Thyroid gland (tissue), 4 donors: ENCODE results near the gene IPO8. TPM values are rescaled to one million over a fixed set of nuclear protein-coding genes. Genes with fewer than 3 reads are reported as not detected.

Experiments
- DNase-seq, 2 donors: peaks; one replicate each; pipeline ENCODE4 v3.0.0-alpha.2; 2019
- H3K27ac ChIP-seq, 3 donors: fragments of 200-600 bp; sonication (generic); 1 replicate in 2 of 3; 2 replicates in 1 of 3; pipeline ENCODE4 v1.5.1; 2016 to 2019; ENCODE audit warnings: mild to moderate bottlenecking in 1 of 3, moderate library complexity in 1 of 3
- H3K27me3 ChIP-seq: fragments of 200-600 bp; sonication (generic); one replicate; pipeline ENCODE4 v1.5.1; 2019
- H3K36me3 ChIP-seq, 2 donors: fragments of 200-600 bp; sonication (generic); one replicate each; pipeline ENCODE4 v1.5.1; 2016 to 2019
- H3K4me1 ChIP-seq, 2 donors: fragments of 200-600 bp; sonication (generic); one replicate each; pipeline ENCODE4 v1.5.1; 2017 to 2019
- H3K4me3 ChIP-seq, 3 donors: fragments of 200-600 bp; sonication (generic); replicated peaks in 1 of 3; 1 replicate in 2 of 3; 2 replicates in 1 of 3; pipeline ENCODE4 v1.5.1; 2016; ENCODE audit warnings: mild to moderate bottlenecking in 1 of 3
- H3K9me3 ChIP-seq: fragments of 200-600 bp; sonication (generic); one replicate; pipeline ENCODE4 v1.5.1; 2017
- POLR2A ChIP-seq, 2 donors: fragments of 450-650 bp; IDR thresholded peaks; one replicate each; pipeline ENCODE4 v1.6.1; 2017; ENCODE audit warnings: antibody characterized with exemption in 2 of 2, mild to moderate bottlenecking in 2 of 2, moderate library complexity in 1 of 2
- WGBS, 2 donors: methylation state at CpG; one replicate each; pipeline ENCODE4 v1.1.5; 2017; 5-methylcytosine and 5-hydroxymethylcytosine counted together
- intact Hi-C: fragments of 100-400 bp; cut with DNase I; formaldehyde crosslinking; loops from one replicate; pipeline ENCODE4 v1.15.1; 2023
- total RNA-seq, 4 donors: library from RNA; depleted of rRNA; stranded (reverse); fragments of >200 nt; gene quantifications; one replicate each; pipeline ENCODE4 v1.2.3, GENCODE V29; 2016
- TF ChIP-seq, protein P1 (sequence below), 6 experiments: fragments of 200-600 bp in 3 of 6; fragments of 450-650 bp in 3 of 6; sonication (generic) in 3 of 6; IDR thresholded peaks; one replicate each; pipeline ENCODE4 v1.5.1; 2016 to 2019; ENCODE audit warnings: antibody characterized with exemption in 6 of 6, mild to moderate bottlenecking in 2 of 6, inconsistent platforms in 1 of 6, moderate library complexity in 1 of 6

Gene IPO8
- total RNA-seq, 4 donors from 2014 or later = 45.1 to 58.2 (median 51.3) TPM

DNA sequence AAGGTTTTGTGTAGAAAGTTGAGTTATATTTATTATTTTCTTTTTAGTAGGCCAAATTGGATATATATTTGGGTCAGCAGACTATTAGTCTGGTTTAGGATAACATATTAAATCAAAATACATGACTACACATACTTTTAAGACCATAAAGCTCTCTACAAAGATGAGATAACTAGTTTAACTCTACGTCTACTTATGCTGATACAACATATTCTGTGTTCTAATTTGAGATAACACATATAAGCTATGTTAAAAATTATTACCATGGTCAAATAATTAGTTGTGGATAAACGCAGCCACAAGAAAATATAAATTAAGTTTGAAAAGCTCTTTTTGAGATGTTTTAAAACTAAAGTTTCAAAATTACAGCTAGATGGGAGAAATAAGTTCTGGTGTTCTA is 55.3 kb downstream of the IPO8 start:
- intact Hi-C loops = no loop called here
- H3K4me3 ChIP-seq = no peak overlapping the region
- TF ChIP-seq, protein P1, sequence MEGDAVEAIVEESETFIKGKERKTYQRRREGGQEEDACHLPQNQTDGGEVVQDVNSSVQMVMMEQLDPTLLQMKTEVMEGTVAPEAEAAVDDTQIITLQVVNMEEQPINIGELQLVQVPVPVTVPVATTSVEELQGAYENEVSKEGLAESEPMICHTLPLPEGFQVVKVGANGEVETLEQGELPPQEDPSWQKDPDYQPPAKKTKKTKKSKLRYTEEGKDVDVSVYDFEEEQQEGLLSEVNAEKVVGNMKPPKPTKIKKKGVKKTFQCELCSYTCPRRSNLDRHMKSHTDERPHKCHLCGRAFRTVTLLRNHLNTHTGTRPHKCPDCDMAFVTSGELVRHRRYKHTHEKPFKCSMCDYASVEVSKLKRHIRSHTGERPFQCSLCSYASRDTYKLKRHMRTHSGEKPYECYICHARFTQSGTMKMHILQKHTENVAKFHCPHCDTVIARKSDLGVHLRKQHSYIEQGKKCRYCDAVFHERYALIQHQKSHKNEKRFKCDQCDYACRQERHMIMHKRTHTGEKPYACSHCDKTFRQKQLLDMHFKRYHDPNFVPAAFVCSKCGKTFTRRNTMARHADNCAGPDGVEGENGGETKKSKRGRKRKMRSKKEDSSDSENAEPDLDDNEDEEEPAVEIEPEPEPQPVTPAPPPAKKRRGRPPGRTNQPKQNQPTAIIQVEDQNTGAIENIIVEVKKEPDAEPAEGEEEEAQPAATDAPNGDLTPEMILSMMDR (IDR thresholded peaks at IDR 0.05) = no peak
- TF ChIP-seq POLR2A (IDR thresholded peaks at IDR 0.05) = no peak
- no peaks in the 10 kb centered on the region for H3K4me1 ChIP-seq
- WGBS, 2 donors = 97% methylated on average over 2 of the region's 2 CpGs
- DNase-seq = no peak
- H3K27ac ChIP-seq = no peak overlapping the region
- H3K36me3 ChIP-seq = peaks cover 8 to 15% of the 10 kb centered on the region in 2 donors
- no peaks in the 10 kb centered on the region for H3K9me3 ChIP-seq
- H3K27me3 ChIP-seq = no peaks in the 10 kb centered on the region

DNA sequence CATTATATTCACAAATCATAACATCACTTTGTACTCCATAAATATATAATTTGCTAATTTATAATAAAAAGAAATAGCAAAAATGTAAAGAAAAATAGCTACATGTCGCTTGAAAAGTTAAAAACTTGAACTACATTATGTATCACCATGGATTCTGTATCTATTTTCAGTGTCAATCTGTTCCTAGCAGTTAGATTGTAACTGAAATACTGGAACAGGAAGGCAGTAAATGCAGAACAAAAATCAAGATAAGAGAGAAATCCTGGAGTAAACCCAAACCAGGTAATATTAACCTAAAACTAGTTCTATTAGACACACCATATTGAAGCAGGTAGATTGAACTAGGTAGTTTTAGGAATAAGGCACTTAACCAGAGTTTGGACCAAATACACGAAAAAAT is 60.3 kb downstream of the IPO8 start:
- 95 to 97% methylated on average over 2 of the region's 2 CpGs for WGBS, 2 donors
- no peaks in the 10 kb centered on the region for H3K9me3 ChIP-seq
- DNase-seq = no peak
- no peak overlapping the region for H3K4me3 ChIP-seq
- intact Hi-C loops = no loop called here
- peaks cover 21 to 25% of the 10 kb centered on the region in 2 donors for H3K36me3 ChIP-seq
- no peaks in the 10 kb centered on the region for H3K4me1 ChIP-seq
- H3K27ac ChIP-seq = no peak overlapping the region
- H3K27me3 ChIP-seq = no peaks in the 10 kb centered on the region
- TF ChIP-seq, protein P1 (IDR thresholded peaks at IDR 0.05) = no peak
- TF ChIP-seq POLR2A (IDR thresholded peaks at IDR 0.05) = no peak

DNA sequence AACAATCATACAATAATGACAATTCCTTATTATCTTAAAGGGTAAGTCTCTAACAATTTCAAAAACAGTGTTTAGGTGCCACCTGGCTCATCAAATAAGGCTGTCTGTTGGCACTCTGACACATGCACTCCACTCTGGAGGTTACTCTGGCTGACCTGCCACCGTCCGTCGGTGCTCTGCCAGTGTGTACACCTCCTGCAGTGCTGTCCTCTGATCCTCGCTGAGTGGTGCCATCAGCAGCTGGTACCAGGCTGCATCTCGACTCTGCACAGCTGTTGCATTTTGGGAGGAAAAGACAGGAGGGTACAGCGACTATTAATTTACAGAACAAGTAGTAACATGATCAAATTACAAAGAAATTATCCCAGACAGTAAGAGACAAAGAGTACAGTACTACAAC is 63.9 kb downstream of the IPO8 start:
- no peaks in the 10 kb centered on the region for H3K4me1 ChIP-seq
- peaks cover 14 to 44% of the 10 kb centered on the region in 2 donors for H3K36me3 ChIP-seq
- 88 to 94% methylated on average over 6 of the region's 6 CpGs for WGBS, 2 donors
- no peaks in the 10 kb centered on the region for H3K9me3 ChIP-seq
- DNase-seq = no peak
- TF ChIP-seq, protein P1 (IDR thresholded peaks at IDR 0.05) = no peak
- TF ChIP-seq POLR2A (IDR thresholded peaks at IDR 0.05) = no peak
- intact Hi-C loops = no loop called here
- no peak overlapping the region for H3K27ac ChIP-seq
- no peak overlapping the region for H3K4me3 ChIP-seq
- H3K27me3 ChIP-seq = no peaks in the 10 kb centered on the region

DNA sequence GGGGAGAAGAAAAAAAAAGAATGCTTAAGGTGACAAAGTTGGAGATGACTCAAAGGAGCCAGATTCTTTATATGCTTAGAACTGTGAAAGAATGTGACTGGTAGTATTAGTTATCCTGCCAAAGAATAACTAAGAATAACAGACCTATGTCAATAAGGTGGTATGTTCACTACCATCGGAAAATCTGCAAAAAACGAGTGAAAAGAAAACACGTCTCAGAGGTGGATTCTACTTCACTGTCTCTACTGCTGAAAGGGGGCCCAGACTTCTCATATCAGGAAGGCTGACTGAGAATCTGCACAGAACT is 64.7 kb downstream of the IPO8 start:
- DNase-seq = no peak
- 66 to 75% methylated on average over 3 of the region's 3 CpGs for WGBS, 2 donors
- Histone ChIP-seq H3K4me3 (no peak overlapping the region), H3K27ac (no peak overlapping the region), H3K36me3 (peaks cover 10 to 42% of the 10 kb centered on the region in 2 donors), H3K4me1 (no peaks in the 10 kb centered on the region), H3K27me3 (no peaks in the 10 kb centered on the region), H3K9me3 (no peaks in the 10 kb centered on the region)
- TF ChIP-seq, protein P1 (IDR thresholded peaks at IDR 0.05) = no peak
- no peak for TF ChIP-seq POLR2A (IDR thresholded peaks at IDR 0.05)
- intact Hi-C loops = no loop called here

DNA sequence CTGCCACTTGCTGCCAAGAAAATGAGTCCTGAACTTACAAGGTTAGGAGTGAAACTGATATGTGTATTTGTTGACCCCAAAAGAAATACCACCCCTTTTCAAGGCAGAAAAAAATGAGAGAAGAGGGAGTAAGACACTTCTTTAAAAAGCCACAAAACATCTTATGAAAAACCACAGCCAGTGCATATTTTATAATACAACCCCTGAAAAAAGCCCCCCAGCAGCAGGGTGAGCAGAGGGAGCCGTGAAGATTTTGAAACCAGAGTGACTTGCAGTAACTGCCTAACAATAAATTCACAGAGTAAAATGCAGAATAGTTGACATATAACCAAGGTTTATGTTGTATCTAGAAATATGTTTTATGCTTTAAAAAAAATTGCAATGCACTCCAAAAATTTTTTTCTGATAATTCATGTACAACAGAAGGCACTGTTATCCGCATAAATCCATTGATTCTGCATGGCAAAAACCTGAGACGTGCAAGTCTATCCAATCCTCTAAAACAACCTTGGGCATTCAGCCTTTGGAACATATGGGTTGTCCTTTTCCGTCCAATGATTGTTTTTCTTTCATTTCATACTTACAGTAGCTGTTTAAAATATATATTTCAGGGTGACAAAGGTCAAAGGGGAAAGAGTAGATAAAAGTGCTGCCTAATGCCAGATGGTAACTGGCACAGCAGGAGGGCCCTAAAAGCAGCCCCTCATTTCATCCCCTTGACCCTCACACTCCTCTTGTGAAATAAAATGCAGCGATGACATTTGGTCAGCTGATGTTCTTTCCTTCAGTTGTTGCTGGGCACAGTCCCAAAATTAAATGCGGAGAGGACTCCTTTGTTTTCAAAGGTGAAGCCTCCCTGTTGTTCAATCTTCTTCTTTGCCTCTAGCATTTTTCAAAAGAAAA is 65.3 kb downstream of the IPO8 start:
- H3K9me3 ChIP-seq = no peaks in the 10 kb centered on the region
- H3K4me3 ChIP-seq = no peak overlapping the region
- H3K27ac ChIP-seq = no peak overlapping the region
- H3K36me3 ChIP-seq = peaks cover 10 to 36% of the 10 kb centered on the region in 2 donors
- H3K4me1 ChIP-seq = no peaks in the 10 kb centered on the region
- intact Hi-C loops = no loop called here
- 88 to 92% methylated on average over 6 of the region's 6 CpGs for WGBS, 2 donors
- no peak for DNase-seq
- TF ChIP-seq, protein P1 (IDR thresholded peaks at IDR 0.05) = no peak
- no peak for TF ChIP-seq POLR2A (IDR thresholded peaks at IDR 0.05)
- no peaks in the 10 kb centered on the region for H3K27me3 ChIP-seq
